ENCODE measurements around the gene CROCC. TPM values are rescaled to one million over a fixed set of nuclear protein-coding genes. Genes with fewer than 3 reads are reported as not detected.

CROCC gene
- total RNA-seq, 4 donors from 2014 or later, result 8.0 to 34.5 (median 30.0) TPM

GRCh38 chr1:16920951-16921350 is 780 bp upstream of the CROCC start:
- ATAC-seq, result no peak
- 80 to 88% methylated on average over 3 to 10 of the region's 10 CpGs for WGBS, 2 donors (ENCODE audit: low coverage in 1 of 2)
- H3K9me3 ChIP-seq, result no peaks in the 10 kb centered on the region
- no peak overlapping the region for H3K27ac ChIP-seq
- peaks cover 0 to 8% of the 10 kb centered on the region in 2 donors for H3K36me3 ChIP-seq
- H3K27me3 ChIP-seq, result peaks cover 6% of the 10 kb centered on the region
- H3K4me3 ChIP-seq, result no peak overlapping the region
- H3K4me1 ChIP-seq, result peaks cover 0 to 16% (median 7%) of the 10 kb centered on the region in 3 donors
- no peak for TF ChIP-seq POLR2A (IDR thresholded peaks at IDR 0.05)
- no peak for TF ChIP-seq EP300 (IDR thresholded peaks at IDR 0.05)
- TF ChIP-seq CTCF (IDR thresholded peaks at IDR 0.05), result no peak
- TF ChIP-seq POLR2AphosphoS5 (IDR thresholded peaks at IDR 0.05), result no peak

- Histone ChIP-seq H3K27ac (no peak overlapping the region), H3K4me3 (no peak overlapping the region), H3K27me3 (peaks cover 6% of the 10 kb centered on the region), H3K4me1 (peaks cover 0 to 19% (median 7%) of the 10 kb centered on the region in 3 donors), H3K36me3 (peaks cover 0 to 8% of the 10 kb centered on the region in 2 donors), H3K9me3 (no peaks in the 10 kb centered on the region)
- TF ChIP-seq POLR2A (IDR thresholded peaks at IDR 0.05) (no peak), EP300 (IDR thresholded peaks at IDR 0.05) (no peak), POLR2AphosphoS5 (IDR thresholded peaks at IDR 0.05) (no peak), CTCF (IDR thresholded peaks at IDR 0.05) (no peak)
- no peak for ATAC-seq
- WGBS, 2 donors (ENCODE audit: low coverage in 1 of 2), result 98% methylated on average over 7 of the region's 10 CpGs; no CpG with 5 or more reads in 1 of the 2 donors
Measured at GRCh38 chr1:16922466-16922865, 735 bp downstream of the CROCC start.

- no peaks in the 10 kb centered on the region for H3K9me3 ChIP-seq
- TF ChIP-seq POLR2AphosphoS5 (IDR thresholded peaks at IDR 0.05) (no peak), EP300 (IDR thresholded peaks at IDR 0.05) (no peak), POLR2A (IDR thresholded peaks at IDR 0.05) (no peak), CTCF (IDR thresholded peaks at IDR 0.05) (no peak)
- H3K27ac ChIP-seq, result no peak overlapping the region
- peaks cover 6% of the 10 kb centered on the region for H3K27me3 ChIP-seq
- 78 to 81% methylated on average over 9 to 16 of the region's 18 CpGs for WGBS, 2 donors (ENCODE audit: low coverage in 1 of 2)
- H3K4me1 ChIP-seq, result peaks cover 0 to 19% (median 7%) of the 10 kb centered on the region in 3 donors
- H3K36me3 ChIP-seq, result peaks cover 0 to 8% of the 10 kb centered on the region in 2 donors
- H3K4me3 ChIP-seq, result no peak overlapping the region
- ATAC-seq, result no peak
Measured at GRCh38 chr1:16922885-16923431, 1.2 kb downstream of the CROCC start.

GRCh38 chr1:16924216-16924918 is 2.6 kb downstream of the CROCC start:
- no peak for TF ChIP-seq EP300 (IDR thresholded peaks at IDR 0.05)
- no peak for TF ChIP-seq POLR2AphosphoS5 (IDR thresholded peaks at IDR 0.05)
- TF ChIP-seq POLR2A (IDR thresholded peaks at IDR 0.05), result no peak
- TF ChIP-seq CTCF (IDR thresholded peaks at IDR 0.05), result no peak
- Histone ChIP-seq H3K9me3 (no peaks in the 10 kb centered on the region), H3K36me3 (peaks cover 0 to 4% of the 10 kb centered on the region in 2 donors), H3K27ac (no peak overlapping the region), H3K4me1 (peaks cover 0 to 19% (median 7%) of the 10 kb centered on the region in 3 donors), H3K27me3 (peaks cover 6% of the 10 kb centered on the region), H3K4me3 (no peak overlapping the region)
- WGBS, 2 donors (ENCODE audit: low coverage in 1 of 2), result 81 to 87% methylated on average over 11 to 12 of the region's 23 CpGs
- ATAC-seq, result no peak

All from gastroesophageal sphincter (tissue), 4 donors.